T-cell (primary cell): ENCODE data around the gene SH3BP4. TPM values are rescaled to one million over a fixed set of nuclear protein-coding genes. Genes with fewer than 3 reads are reported as not detected.

Source experiments
- ATAC-seq, 4 experiments: fragments of 200-7000 bp in 3 of 4; fragments of 150-1000 bp in 1 of 4; cut with Tn5 transposase; replicated peaks in 1 of 4; 1 replicate in 3 of 4; 2 replicates in 1 of 4; pipeline ENCODE4 v1.10.0; 2021; ENCODE audit warnings: moderate library complexity in 3 of 4, mild to moderate bottlenecking in 2 of 4, moderate number of reproducible peaks in 1 of 4
- CTCF ChIA-PET, 2 donors: fragments of 300-600 bp; sonication (Branson Sonifier 250); formaldehyde crosslinking; loops; one replicate each; lab custom pipeline; 2022; ENCODE audit warnings: antibody characterized with exemption in 2 of 2; lab: Charles Lee
- POLR2A ChIA-PET, 2 donors: fragments of 300-600 bp; sonication (Branson Sonifier 250); formaldehyde crosslinking; loops; one replicate each; lab custom pipeline; 2022; ENCODE audit warnings: antibody characterized with exemption in 2 of 2; lab: Charles Lee
- DNase-seq, 35 experiments: peaks; one replicate each; pipeline versions ENCODE4 v3.0.0 to v3.0.0-alpha.2; 2013 to 2023
- H3K27ac ChIP-seq: one replicate; pipeline ENCODE4 v1.5.1; 2013; ENCODE audit warnings: low read length
- H3K27me3 ChIP-seq, 2 experiments: replicated peaks in 1 of 2; 1 replicate in 1 of 2; 2 replicates in 1 of 2; pipeline versions ENCODE4 v1.6.1 to v1.7.0; 2013; ENCODE audit warnings: low read length in 1 of 2, mixed read lengths in 1 of 2; ENCODE audit not compliant: control insufficient read depth in 2 of 2, insufficient read depth in 2 of 2; ENCODE audit errors: extremely low read depth in 1 of 2
- H3K36me3 ChIP-seq, 2 donors: 1 replicate in 1 of 2; 2 replicates in 1 of 2; pipeline versions ENCODE4 v1.6.1 to v1.7.0; 2013; ENCODE audit warnings: low read length in 1 of 2; ENCODE audit not compliant: control insufficient read depth in 2 of 2, insufficient read depth in 1 of 2; ENCODE audit errors: extremely low read depth in 1 of 2
- H3K4me1 ChIP-seq, 2 experiments: 1 replicate in 1 of 2; 2 replicates in 1 of 2; pipeline versions ENCODE4 v1.6.1 to v1.7.0; 2013; ENCODE audit warnings: low read length in 2 of 2, mixed read lengths in 1 of 2; ENCODE audit not compliant: insufficient read depth in 2 of 2, control insufficient read depth in 1 of 2; ENCODE audit errors: extremely low read depth in 1 of 2
- H3K4me3 ChIP-seq, 2 donors: 1 replicate in 1 of 2; 2 replicates in 1 of 2; pipeline versions ENCODE4 v1.5.1 to v1.7.0; 2013; ENCODE audit warnings: mild to moderate bottlenecking in 2 of 2, low read length in 1 of 2, moderate library complexity in 1 of 2; ENCODE audit not compliant: control insufficient read depth in 1 of 2; ENCODE audit errors: extremely low read depth in 1 of 2
- H3K9me3 ChIP-seq: 2 replicates; pipeline ENCODE4 v1.7.0; 2013
- H3K27ac Mint-ChIP-seq, 2 donors: one replicate each; pipeline ENCODE4 v1.8.0; 2020 to 2021; ENCODE audit warnings: mild to moderate bottlenecking in 2 of 2, mixed read lengths in 2 of 2
- H3K27me3 Mint-ChIP-seq, 2 donors: one replicate each; pipeline ENCODE4 v1.8.0; 2021 to 2022; ENCODE audit warnings: mixed read lengths in 2 of 2
- H3K36me3 Mint-ChIP-seq: one replicate; pipeline ENCODE4 v1.8.0; 2021; ENCODE audit warnings: mixed read lengths
- H3K4me1 Mint-ChIP-seq, 3 donors: one replicate each; pipeline ENCODE4 v1.8.0; 2020 to 2022; ENCODE audit warnings: mixed read lengths in 3 of 3, mild to moderate bottlenecking in 1 of 3
- H3K4me3 Mint-ChIP-seq, 3 donors: one replicate each; pipeline ENCODE4 v1.8.0; 2020 to 2022; ENCODE audit warnings: mild to moderate bottlenecking in 3 of 3, mixed read lengths in 3 of 3, moderate library complexity in 3 of 3
- H3K9me3 Mint-ChIP-seq, 3 donors: one replicate each; pipeline ENCODE4 v1.8.0; 2020 to 2022; ENCODE audit warnings: mixed read lengths in 3 of 3
- WGBS: methylation state at CpG from one replicate; pipeline ENCODE4 v1.1.5; 2013; ENCODE audit warnings: missing lambda C conversion rate; ENCODE audit not compliant: insufficient coverage; 5-methylcytosine and 5-hydroxymethylcytosine counted together
- total RNA-seq, 35 experiments: library from RNA in 6 of 35; stranded (reverse) in 6 of 35; fragments of 120-200 nt in 1 of 35; gene quantifications; one replicate each; pipeline versions ENCODE4 v1.2.1 to v1.2.4 and lab custom pipeline; 2013 to 2026

SH3BP4 gene
- total RNA-seq, 5 donors from 2014 or later (not counting 1 experiment from before 2014, with no cell fraction given) = 0.14 to 1.3 (median 0.50) TPM

- Histone ChIP-seq H3K4me3 (no peak overlapping the region), H3K36me3 (no peaks in the 10 kb centered on the region), H3K9me3 (no peaks in the 10 kb centered on the region), H3K27ac (no peak overlapping the region), H3K27me3 (peaks cover 0 to 12% of the 10 kb centered on the region in 2 experiments), H3K4me1 (no peaks in the 10 kb centered on the region)
- DNase-seq (no peak), ATAC-seq (no peak)
- Mint-ChIP-seq H3K27me3 (peaks cover 3 to 10% of the 10 kb centered on the region in 2 donors), H3K27ac (no peak overlapping the region), H3K4me1 (no peaks in the 10 kb centered on the region), H3K4me3 (no peak overlapping the region), H3K9me3 (no peaks in the 10 kb centered on the region), H3K36me3 (no peaks in the 10 kb centered on the region)
- ChIA-PET CTCF (no interaction called here), POLR2A (no interaction called here)
- no CpG with 5 or more reads among the region's 3 CpGs for WGBS
Observed at GRCh38 chr2:234912437-234912836, 39.4 kb upstream of the SH3BP4 start.

GRCh38 chr2:234913208-234913626 lies 38.6 kb upstream of the SH3BP4 start:
- WGBS = 50% methylated on average over 2 of the region's 5 CpGs
- Mint-ChIP-seq H3K36me3 (no peaks in the 10 kb centered on the region), H3K27me3 (peaks cover 3 to 10% of the 10 kb centered on the region in 2 donors), H3K4me1 (no peaks in the 10 kb centered on the region), H3K4me3 (no peak overlapping the region), H3K9me3 (no peaks in the 10 kb centered on the region), H3K27ac (no peak overlapping the region)
- no peaks in the 10 kb centered on the region for H3K9me3 ChIP-seq
- POLR2A ChIA-PET = no interaction called here
- CTCF ChIA-PET = no interaction called here
- H3K4me1 ChIP-seq = no peaks in the 10 kb centered on the region
- H3K36me3 ChIP-seq = no peaks in the 10 kb centered on the region
- DNase-seq = no peak
- peaks cover 0 to 12% of the 10 kb centered on the region in 2 experiments for H3K27me3 ChIP-seq
- H3K27ac ChIP-seq = no peak overlapping the region
- no peak for ATAC-seq
- no peak overlapping the region for H3K4me3 ChIP-seq

- POLR2A ChIA-PET = no interaction called here
- Mint-ChIP-seq H3K9me3 (no peaks in the 10 kb centered on the region), H3K27me3 (peaks cover 5 to 10% of the 10 kb centered on the region in 2 donors), H3K27ac (no peak overlapping the region), H3K4me3 (no peak overlapping the region), H3K4me1 (no peaks in the 10 kb centered on the region), H3K36me3 (no peaks in the 10 kb centered on the region)
- H3K9me3 ChIP-seq = no peaks in the 10 kb centered on the region
- H3K4me1 ChIP-seq = no peaks in the 10 kb centered on the region
- H3K4me3 ChIP-seq = no peak overlapping the region
- H3K27ac ChIP-seq = no peak overlapping the region
- no peaks in the 10 kb centered on the region for H3K36me3 ChIP-seq
- H3K27me3 ChIP-seq = peaks cover 0 to 15% of the 10 kb centered on the region in 2 experiments
- no peak for ATAC-seq
- 80% methylated on average over 1 of the region's 9 CpGs for WGBS
- CTCF ChIA-PET = no interaction called here
- no peak for DNase-seq
Observed at GRCh38 chr2:234914371-234915154, 37.3 kb upstream of the SH3BP4 start.

- H3K27me3 ChIP-seq = peaks cover 0 to 10% of the 10 kb centered on the region in 2 experiments
- no peaks in the 10 kb centered on the region for H3K9me3 Mint-ChIP-seq
- no peak for DNase-seq
- H3K4me1 ChIP-seq = no peaks in the 10 kb centered on the region
- 86% methylated on average over 2 of the region's 5 CpGs for whole genome bisulfite sequencing
- H3K27ac Mint-ChIP-seq = no peak overlapping the region
- H3K36me3 Mint-ChIP-seq = no peaks in the 10 kb centered on the region
- H3K4me1 Mint-ChIP-seq = no peaks in the 10 kb centered on the region
- no peak overlapping the region for H3K27ac ChIP-seq
- H3K9me3 ChIP-seq = no peaks in the 10 kb centered on the region
- H3K27me3 Mint-ChIP-seq = peaks cover 5 to 17% of the 10 kb centered on the region in 2 donors
- no peaks in the 10 kb centered on the region for H3K36me3 ChIP-seq
- no peak for ATAC-seq
- no peak overlapping the region for H3K4me3 ChIP-seq
- POLR2A ChIA-PET = no interaction called here
- no peak overlapping the region for H3K4me3 Mint-ChIP-seq
- CTCF ChIA-PET = no interaction called here
Observed at GRCh38 chr2:234916674-234917073, 35.1 kb upstream of the SH3BP4 start.

- Histone ChIP-seq H3K4me3 (no peak overlapping the region), H3K9me3 (no peaks in the 10 kb centered on the region), H3K27ac (no peak overlapping the region), H3K27me3 (peaks cover 0 to 9% of the 10 kb centered on the region in 2 experiments), H3K36me3 (no peaks in the 10 kb centered on the region), H3K4me1 (no peaks in the 10 kb centered on the region)
- ChIA-PET POLR2A (no interaction called here), CTCF (no interaction called here)
- Mint-ChIP-seq H3K4me1 (no peaks in the 10 kb centered on the region), H3K27me3 (peaks cover 5 to 17% of the 10 kb centered on the region in 2 donors), H3K4me3 (no peak overlapping the region), H3K9me3 (no peaks in the 10 kb centered on the region), H3K36me3 (no peaks in the 10 kb centered on the region), H3K27ac (no peak overlapping the region)
- DNase-seq (no peak), ATAC-seq (no peak)
- WGBS = 100% methylated on average over 1 of the region's 6 CpGs
Observed at GRCh38 chr2:234917211-234917975, 34.4 kb upstream of the SH3BP4 start.

- H3K36me3 Mint-ChIP-seq = no peaks in the 10 kb centered on the region
- Histone ChIP-seq H3K9me3 (no peaks in the 10 kb centered on the region), H3K36me3 (no peaks in the 10 kb centered on the region), H3K27ac (no peak overlapping the region), H3K4me1 (no peaks in the 10 kb centered on the region), H3K4me3 (no peak overlapping the region), H3K27me3 (peaks cover 0 to 8% of the 10 kb centered on the region in 2 experiments)
- H3K27me3 Mint-ChIP-seq = peaks cover 5 to 8% of the 10 kb centered on the region in 2 donors
- H3K4me3 Mint-ChIP-seq = no peak overlapping the region
- DNase-seq (no peak), ATAC-seq (no peak)
- ChIA-PET POLR2A (no interaction called here), CTCF (no interaction called here)
- no peaks in the 10 kb centered on the region for H3K9me3 Mint-ChIP-seq
- H3K4me1 Mint-ChIP-seq = no peaks in the 10 kb centered on the region
- H3K27ac Mint-ChIP-seq = no peak overlapping the region
- no CpG with 5 or more reads among the region's 3 CpGs for WGBS
Observed at GRCh38 chr2:234919711-234920110, 32.1 kb upstream of the SH3BP4 start.
